Esophagus muscularis mucosa (tissue), 4 donors: Measurements from ENCODE around the gene NARS2. TPM values are rescaled to one million over a fixed set of nuclear protein-coding genes. Genes with fewer than 3 reads are reported as not detected.

ENCODE experiments used
- DNase-seq: peaks from one replicate; pipeline ENCODE4 v3.0.0-alpha.2; 2017; ENCODE audit errors: extremely low spot score
- H3K27ac ChIP-seq, 4 donors: fragments of 200-600 bp; sonication (generic); replicated peaks in 1 of 4; 1 replicate in 3 of 4; 2 replicates in 1 of 4; pipeline ENCODE4 v1.5.1; 2016 to 2019; ENCODE audit warnings: mild to moderate bottlenecking in 1 of 4
- H3K27me3 ChIP-seq, 4 donors: fragments of 200-600 bp; sonication (generic); one replicate each; pipeline versions ENCODE4 v1.5.1 to v1.6.0; 2016 to 2019
- H3K36me3 ChIP-seq, 4 donors: fragments of 200-600 bp; sonication (generic); one replicate each; pipeline ENCODE4 v1.5.1; 2016 to 2019
- H3K4me1 ChIP-seq, 4 donors: fragments of 200-600 bp; sonication (generic); one replicate each; pipeline ENCODE4 v1.5.1; 2016 to 2019
- H3K4me3 ChIP-seq, 4 donors: fragments of 200-600 bp; sonication (generic); 1 replicate in 2 of 4; 2 replicates in 2 of 4; pipeline ENCODE4 v1.5.1; 2016 to 2019; ENCODE audit warnings: mild to moderate bottlenecking in 4 of 4, moderate library complexity in 1 of 4
- H3K9me3 ChIP-seq, 4 donors: fragments of 200-600 bp; sonication (generic); 1 replicate in 3 of 4; 2 replicates in 1 of 4; pipeline ENCODE4 v1.5.1; 2016 to 2019
- EP300 ChIP-seq: sonication (generic); formaldehyde crosslinking; IDR thresholded peaks from one replicate; pipeline ENCODE4 v1.6.1; 2017; ENCODE audit warnings: antibody characterized with exemption
- POLR2A ChIP-seq: fragments of 450-650 bp; IDR thresholded peaks from one replicate; pipeline ENCODE4 v1.6.1; 2017; ENCODE audit warnings: antibody characterized with exemption, moderate library complexity, mild to moderate bottlenecking, low read depth
- POLR2AphosphoS5 ChIP-seq, 2 donors: sonication (generic); formaldehyde crosslinking; IDR thresholded peaks; one replicate each; pipeline ENCODE4 v1.6.1; 2017; ENCODE audit warnings: antibody characterized with exemption in 2 of 2
- WGBS: methylation state at CpG from one replicate; pipeline ENCODE4 v1.1.5; 2018; 5-methylcytosine and 5-hydroxymethylcytosine counted together
- intact Hi-C: fragments of 100-400 bp; cut with DNase I; formaldehyde crosslinking; loops from one replicate; pipeline ENCODE4 v1.15.1; 2023
- total RNA-seq, 4 donors: library from RNA; depleted of rRNA; stranded (reverse); fragments of >200 nt; gene quantifications; one replicate each; pipeline versions ENCODE4 v1.1.0 to v1.2.1, GENCODE V29; 2016
- TF ChIP-seq, protein P1 (sequence below), 3 experiments: fragments of 200-600 bp in 2 of 3; fragments of 450-650 bp in 1 of 3; sonication (generic) in 2 of 3; IDR thresholded peaks; one replicate each; pipeline ENCODE4 v1.5.1; 2017 to 2019; ENCODE audit warnings: antibody characterized with exemption in 3 of 3, mild to moderate bottlenecking in 2 of 3, moderate library complexity in 1 of 3

Gene NARS2
- total RNA-seq, 4 donors from 2014 or later, result 9.1 to 10.4 (median 9.8) TPM

GRCh38 chr11:78400702-78401101, 174.0 kb downstream of the NARS2 start:
- TF ChIP-seq EP300 (no peak), POLR2AphosphoS5 (IDR thresholded peaks at IDR 0.05) (no peak), POLR2A (no peak)
- TF ChIP-seq, protein P1, sequence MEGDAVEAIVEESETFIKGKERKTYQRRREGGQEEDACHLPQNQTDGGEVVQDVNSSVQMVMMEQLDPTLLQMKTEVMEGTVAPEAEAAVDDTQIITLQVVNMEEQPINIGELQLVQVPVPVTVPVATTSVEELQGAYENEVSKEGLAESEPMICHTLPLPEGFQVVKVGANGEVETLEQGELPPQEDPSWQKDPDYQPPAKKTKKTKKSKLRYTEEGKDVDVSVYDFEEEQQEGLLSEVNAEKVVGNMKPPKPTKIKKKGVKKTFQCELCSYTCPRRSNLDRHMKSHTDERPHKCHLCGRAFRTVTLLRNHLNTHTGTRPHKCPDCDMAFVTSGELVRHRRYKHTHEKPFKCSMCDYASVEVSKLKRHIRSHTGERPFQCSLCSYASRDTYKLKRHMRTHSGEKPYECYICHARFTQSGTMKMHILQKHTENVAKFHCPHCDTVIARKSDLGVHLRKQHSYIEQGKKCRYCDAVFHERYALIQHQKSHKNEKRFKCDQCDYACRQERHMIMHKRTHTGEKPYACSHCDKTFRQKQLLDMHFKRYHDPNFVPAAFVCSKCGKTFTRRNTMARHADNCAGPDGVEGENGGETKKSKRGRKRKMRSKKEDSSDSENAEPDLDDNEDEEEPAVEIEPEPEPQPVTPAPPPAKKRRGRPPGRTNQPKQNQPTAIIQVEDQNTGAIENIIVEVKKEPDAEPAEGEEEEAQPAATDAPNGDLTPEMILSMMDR (IDR thresholded peaks at IDR 0.05), result no peak
- Histone ChIP-seq H3K9me3 (no peaks in the 10 kb centered on the region), H3K36me3 (no peaks in the 10 kb centered on the region), H3K4me1 (peaks cover 6 to 17% (median 13%) of the 10 kb centered on the region in 4 donors), H3K27ac (no peak overlapping the region), H3K4me3 (no peak overlapping the region), H3K27me3 (no peaks in the 10 kb centered on the region)
- no peak for DNase-seq
- 93% methylated on average over 3 of the region's 3 CpGs for WGBS
- intact Hi-C loops, result no loop called here

DNA sequence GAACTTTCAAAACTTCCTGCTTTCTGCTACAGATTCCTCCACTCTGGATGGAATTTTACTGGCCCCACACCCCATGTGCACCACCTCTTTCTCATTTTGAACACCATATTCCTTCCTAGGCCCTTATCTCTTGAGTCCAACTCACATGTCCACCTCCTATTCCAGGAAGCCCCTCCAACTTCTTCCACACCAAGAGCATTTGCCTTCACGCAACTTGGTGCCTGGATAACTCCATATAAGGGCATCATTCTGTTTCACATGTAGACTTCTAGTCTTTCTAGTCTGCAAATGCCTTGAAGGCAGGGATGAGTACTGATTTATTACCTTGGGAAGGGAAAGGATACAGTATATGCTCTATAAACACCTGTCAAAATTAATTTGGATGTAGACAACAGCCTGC, 174.5 kb downstream of the NARS2 start:
- intact Hi-C loops, result no loop called here
- TF ChIP-seq POLR2AphosphoS5 (IDR thresholded peaks at IDR 0.05), result no peak
- no peak for TF ChIP-seq EP300
- TF ChIP-seq, protein P1 (IDR thresholded peaks at IDR 0.05), result no peak
- no peak for TF ChIP-seq POLR2A
- no peak overlapping the region for H3K27ac ChIP-seq
- H3K36me3 ChIP-seq, result no peaks in the 10 kb centered on the region
- no peaks in the 10 kb centered on the region for H3K9me3 ChIP-seq
- H3K4me3 ChIP-seq, result no peak overlapping the region
- DNase-seq, result no peak
- H3K27me3 ChIP-seq, result no peaks in the 10 kb centered on the region
- 100% methylated on average over 1 of the region's 1 CpG for WGBS
- H3K4me1 ChIP-seq, result peaks cover 6 to 17% (median 13%) of the 10 kb centered on the region in 4 donors

GRCh38 chr11:78399136-78399535, 175.5 kb downstream of the NARS2 start:
- no peaks in the 10 kb centered on the region for H3K27me3 ChIP-seq

DNA sequence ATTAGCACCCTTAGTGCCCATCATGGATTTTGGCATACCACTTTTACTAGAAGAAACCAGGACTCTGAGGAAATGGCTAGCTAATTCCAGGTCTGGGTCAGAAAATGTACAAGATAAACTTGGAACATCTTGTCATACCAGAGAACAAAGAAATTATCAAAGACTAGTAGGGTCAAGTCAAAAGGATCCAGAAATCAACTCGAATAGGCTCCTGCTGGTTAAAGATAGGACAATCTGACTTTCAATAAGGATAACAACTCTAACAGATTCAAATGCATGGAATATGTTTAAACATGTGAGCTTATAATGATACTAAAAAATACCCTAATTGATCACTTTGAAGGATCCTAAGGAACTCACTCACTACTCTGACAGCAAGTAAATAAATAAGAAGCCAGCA, 175.9 kb downstream of the NARS2 start:
- Histone ChIP-seq H3K4me1 (peaks cover 6 to 14% (median 11%) of the 10 kb centered on the region in 4 donors), H3K4me3 (no peak overlapping the region), H3K27me3 (no peaks in the 10 kb centered on the region), H3K36me3 (no peaks in the 10 kb centered on the region), H3K27ac (no peak overlapping the region), H3K9me3 (no peaks in the 10 kb centered on the region)
- intact Hi-C loops, result no loop called here
- 88% methylated on average over 1 of the region's 1 CpG for WGBS
- DNase-seq, result no peak
- TF ChIP-seq POLR2AphosphoS5 (IDR thresholded peaks at IDR 0.05) (no peak), EP300 (no peak), POLR2A (no peak)
- TF ChIP-seq, protein P1 (IDR thresholded peaks at IDR 0.05), result no peak

More at GRCh38 chr11:78399136-78399535, 175.5 kb downstream of the NARS2 start:
- 97% methylated on average over 4 of the region's 4 CpGs for WGBS
- Histone ChIP-seq H3K4me1 (peaks cover 6 to 15% (median 13%) of the 10 kb centered on the region in 4 donors), H3K4me3 (no peak overlapping the region), H3K36me3 (no peaks in the 10 kb centered on the region), H3K9me3 (no peaks in the 10 kb centered on the region), H3K27ac (no peak overlapping the region)
- TF ChIP-seq POLR2A (no peak), POLR2AphosphoS5 (IDR thresholded peaks at IDR 0.05) (no peak), EP300 (no peak)
- TF ChIP-seq, protein P1 (IDR thresholded peaks at IDR 0.05), result no peak
- intact Hi-C loops, result no loop called here
- DNase-seq, result no peak

- WGBS, result 92% methylated on average over 3 of the region's 3 CpGs
- intact Hi-C loops, result no loop called here
- TF ChIP-seq POLR2AphosphoS5 (IDR thresholded peaks at IDR 0.05) (no peak), POLR2A (no peak), EP300 (no peak)
- TF ChIP-seq, protein P1 (IDR thresholded peaks at IDR 0.05), result no peak
These were observed 177.3 kb downstream of the NARS2 start for GRCh38 chr11:78397398-78397797.

More at GRCh38 chr11:78397398-78397797, 177.3 kb downstream of the NARS2 start:
- Histone ChIP-seq H3K4me1 (peaks cover 6 to 18% (median 12%) of the 10 kb centered on the region in 4 donors), H3K27ac (no peak overlapping the region), H3K9me3 (no peaks in the 10 kb centered on the region), H3K4me3 (no peak overlapping the region), H3K27me3 (no peaks in the 10 kb centered on the region), H3K36me3 (no peaks in the 10 kb centered on the region)
- no peak for DNase-seq
